ENCODE results near the gene SH3BP1.

SH3BP1 gene

GRCh38 chr22:37677493-37677974 is 38.1 kb downstream of the SH3BP1 start:
- Histone ChIP-seq H3K27me3 (replicated peaks; ENCODE audit: control insufficient read depth, insufficient read depth, low read length) (no peaks in the 10 kb centered on the region), H3K4me3 (replicated peaks; ENCODE audit: low read depth, low read length) (peak overlapping the region; percentile 84), H3K36me3 (ENCODE audit: control insufficient read depth, insufficient read depth, low read length) (peaks cover 10% of the 10 kb centered on the region)
- no peak for TF ChIP-seq CTCF (IDR thresholded peaks at IDR 0.05; ENCODE audit: insufficient read depth, low read length, poor library complexity, severe bottlenecking)
- no peak for DNase-seq (ENCODE audit: extremely low read depth, insufficient read length)

- Histone ChIP-seq H3K36me3 (ENCODE audit: control insufficient read depth, insufficient read depth, low read length) (peaks cover 10% of the 10 kb centered on the region), H3K4me3 (replicated peaks; ENCODE audit: low read depth, low read length) (no peak overlapping the region), H3K27me3 (replicated peaks; ENCODE audit: control insufficient read depth, insufficient read depth, low read length) (no peaks in the 10 kb centered on the region)
- TF ChIP-seq CTCF (IDR thresholded peaks at IDR 0.05; ENCODE audit: insufficient read depth, low read length, poor library complexity, severe bottlenecking) = no peak
- DNase-seq (ENCODE audit: extremely low read depth, insufficient read length) = no peak
These were observed 38.9 kb downstream of the SH3BP1 start for GRCh38 chr22:37678372-37678771.

GRCh38 chr22:37679670-37680069 is 40.2 kb downstream of the SH3BP1 start:
- no peak for DNase-seq (ENCODE audit: extremely low read depth, insufficient read length)
- H3K36me3 ChIP-seq (ENCODE audit: control insufficient read depth, insufficient read depth, low read length) = peaks cover 10% of the 10 kb centered on the region
- TF ChIP-seq CTCF (IDR thresholded peaks at IDR 0.05; ENCODE audit: insufficient read depth, low read length, poor library complexity, severe bottlenecking) = no peak
- no peak overlapping the region for H3K4me3 ChIP-seq (replicated peaks; ENCODE audit: low read depth, low read length)
- H3K27me3 ChIP-seq (replicated peaks; ENCODE audit: control insufficient read depth, insufficient read depth, low read length) = no peaks in the 10 kb centered on the region

GRCh38 chr22:37680191-37680851 is 40.9 kb downstream of the SH3BP1 start:
- Histone ChIP-seq H3K36me3 (ENCODE audit: control insufficient read depth, insufficient read depth, low read length) (peaks cover 10% of the 10 kb centered on the region), H3K4me3 (replicated peaks; ENCODE audit: low read depth, low read length) (no peak overlapping the region), H3K27me3 (replicated peaks; ENCODE audit: control insufficient read depth, insufficient read depth, low read length) (no peaks in the 10 kb centered on the region)
- TF ChIP-seq CTCF (IDR thresholded peaks at IDR 0.05; ENCODE audit: insufficient read depth, low read length, poor library complexity, severe bottlenecking) = no peak
- no peak for DNase-seq (ENCODE audit: extremely low read depth, insufficient read length)

- Histone ChIP-seq H3K4me3 (replicated peaks; ENCODE audit: low read depth, low read length) (no peak overlapping the region), H3K36me3 (ENCODE audit: control insufficient read depth, insufficient read depth, low read length) (peaks cover 10% of the 10 kb centered on the region), H3K27me3 (replicated peaks; ENCODE audit: control insufficient read depth, insufficient read depth, low read length) (no peaks in the 10 kb centered on the region)
- no peak for DNase-seq (ENCODE audit: extremely low read depth, insufficient read length)
- no peak for TF ChIP-seq CTCF (IDR thresholded peaks at IDR 0.05; ENCODE audit: insufficient read depth, low read length, poor library complexity, severe bottlenecking)
These were observed 41.5 kb downstream of the SH3BP1 start for GRCh38 chr22:37681001-37681424.
